ENCODE data around the gene NFATC2IP. TPM values are rescaled to one million over a fixed set of nuclear protein-coding genes. Genes with fewer than 3 reads are reported as not detected.

The NFATC2IP gene
- total RNA-seq, 1 donor from 2014 or later = 63.9 TPM

GRCh38 chr16:28981517-28981916 lies 30.8 kb downstream of the NFATC2IP start:
- peak; percentile 37 for DNase-seq (ENCODE audit: low read depth, low spot score)
- TF ChIP-seq CTCF (conservative IDR thresholded peaks at IDR 0.05) = peak; percentile 65
- Mint-ChIP-seq H3K27me3 (ENCODE audit: low read depth) (no peaks in the 10 kb centered on the region), H3K4me3 (no peak overlapping the region), H3K9me3 (no peaks in the 10 kb centered on the region), H3K27ac (ENCODE audit: unreplicated experiment) (no peak overlapping the region), H3K36me3 (ENCODE audit: low read depth) (peaks cover 10% of the 10 kb centered on the region), H3K4me1 (no peaks in the 10 kb centered on the region)

GRCh38 chr16:28982418-28982817 lies 31.7 kb downstream of the NFATC2IP start:
- Mint-ChIP-seq H3K4me3 (no peak overlapping the region), H3K9me3 (no peaks in the 10 kb centered on the region), H3K4me1 (no peaks in the 10 kb centered on the region), H3K27me3 (ENCODE audit: low read depth) (no peaks in the 10 kb centered on the region), H3K36me3 (ENCODE audit: low read depth) (peaks cover 14% of the 10 kb centered on the region), H3K27ac (ENCODE audit: unreplicated experiment) (no peak overlapping the region)
- no peak for TF ChIP-seq CTCF (conservative IDR thresholded peaks at IDR 0.05)
- DNase-seq (ENCODE audit: low read depth, low spot score) = no peak

GRCh38 chr16:28982949-28983348 lies 32.2 kb downstream of the NFATC2IP start:
- H3K4me3 Mint-ChIP-seq = no peak overlapping the region
- TF ChIP-seq CTCF (conservative IDR thresholded peaks at IDR 0.05) = no peak

GRCh38 chr16:28983644-28984043 lies 32.9 kb downstream of the NFATC2IP start:
- no peaks in the 10 kb centered on the region for H3K27me3 Mint-ChIP-seq (ENCODE audit: low read depth)
- DNase-seq (ENCODE audit: low read depth, low spot score) = no peak
- no peaks in the 10 kb centered on the region for H3K9me3 Mint-ChIP-seq
- no peak overlapping the region for H3K4me3 Mint-ChIP-seq
- TF ChIP-seq CTCF (conservative IDR thresholded peaks at IDR 0.05) = no peak
- peaks cover 15% of the 10 kb centered on the region for H3K36me3 Mint-ChIP-seq (ENCODE audit: low read depth)
- H3K27ac Mint-ChIP-seq (ENCODE audit: unreplicated experiment) = no peak overlapping the region
- no peaks in the 10 kb centered on the region for H3K4me1 Mint-ChIP-seq

More at GRCh38 chr16:28982949-28983348, 32.2 kb downstream of the NFATC2IP start:
- Mint-ChIP-seq H3K27me3 (ENCODE audit: low read depth) (no peaks in the 10 kb centered on the region), H3K9me3 (no peaks in the 10 kb centered on the region), H3K4me1 (no peaks in the 10 kb centered on the region), H3K36me3 (ENCODE audit: low read depth) (peaks cover 15% of the 10 kb centered on the region), H3K27ac (ENCODE audit: unreplicated experiment) (no peak overlapping the region)
- no peak for DNase-seq (ENCODE audit: low read depth, low spot score)

- H3K36me3 Mint-ChIP-seq (ENCODE audit: low read depth) = peaks cover 15% of the 10 kb centered on the region
- no peak for TF ChIP-seq CTCF (conservative IDR thresholded peaks at IDR 0.05)
These were observed 33.4 kb downstream of the NFATC2IP start for GRCh38 chr16:28984091-28984490.

More at GRCh38 chr16:28984091-28984490, 33.4 kb downstream of the NFATC2IP start:
- DNase-seq (ENCODE audit: low read depth, low spot score) = no peak
- H3K27ac Mint-ChIP-seq (ENCODE audit: unreplicated experiment) = no peak overlapping the region
- no peak overlapping the region for H3K4me3 Mint-ChIP-seq
- H3K4me1 Mint-ChIP-seq = no peaks in the 10 kb centered on the region
- H3K27me3 Mint-ChIP-seq (ENCODE audit: low read depth) = no peaks in the 10 kb centered on the region
- no peaks in the 10 kb centered on the region for H3K9me3 Mint-ChIP-seq

Data from neural crest cell (in vitro differentiated cells).